Testis (tissue), 3 donors: ENCODE measurements around the gene TBC1D16. TPM values are rescaled to one million over a fixed set of nuclear protein-coding genes. Genes with fewer than 3 reads are reported as not detected.

Experiments
- DNase-seq: peaks from one replicate; pipeline ENCODE4 v3.0.0-alpha.2; 2019
- H3K27ac ChIP-seq, 2 donors: fragments of 200-600 bp; sonication (generic); one replicate each; pipeline ENCODE4 v1.5.1; 2019
- H3K27me3 ChIP-seq: fragments of 200-600 bp; sonication (generic); one replicate; pipeline ENCODE4 v1.5.1; 2019
- H3K36me3 ChIP-seq: fragments of 200-600 bp; sonication (generic); one replicate; pipeline ENCODE4 v1.5.1; 2017; ENCODE audit warnings: low read depth; ENCODE audit errors: missing control alignments
- H3K4me1 ChIP-seq: fragments of 200-600 bp; sonication (generic); one replicate; pipeline ENCODE4 v1.5.1; 2019
- H3K4me3 ChIP-seq, 2 donors: fragments of 200-600 bp; sonication (generic); one replicate each; pipeline ENCODE4 v1.5.1; 2017 to 2019
- H3K9me3 ChIP-seq: fragments of 200-600 bp; sonication (generic); one replicate; pipeline ENCODE4 v1.5.1; 2017
- CTCF ChIP-seq, 3 experiments: fragments of 450-650 bp in 2 of 3; fragments of 200-600 bp in 1 of 3; sonication (generic) in 1 of 3; IDR thresholded peaks; one replicate each; pipeline ENCODE4 v1.5.1; 2016 to 2019; ENCODE audit warnings: antibody characterized with exemption in 3 of 3, mild to moderate bottlenecking in 2 of 3, moderate library complexity in 1 of 3
- POLR2A ChIP-seq: fragments of 450-650 bp; IDR thresholded peaks from one replicate; pipeline ENCODE4 v1.6.1; 2017; ENCODE audit warnings: antibody characterized with exemption, mild to moderate bottlenecking, moderate library complexity
- WGBS, 2 donors: methylation state at CpG; one replicate each; pipeline ENCODE4 v1.1.5; 2018; 5-methylcytosine and 5-hydroxymethylcytosine counted together
- intact Hi-C: fragments of 100-400 bp; cut with DNase I; formaldehyde crosslinking; loops from one replicate; pipeline ENCODE4 v1.15.1; 2023; ENCODE audit warnings: low total_unique reads
- polyA plus RNA-seq: library from polyadenylated mRNA; stranded (reverse); fragments of 350-450 nt; fragmentation: Illumina TruSeq; extraction: RNeasy Lipid Tissue Mini Kit (QIAGEN cat#74804); gene quantifications from one replicate; pipeline ENCODE4 v1.2.3, GENCODE V29; 2014; ENCODE audit warnings: low read depth, low replicate concordance; ENCODE audit not compliant: insufficient read depth
- total RNA-seq, 2 donors: library from RNA; depleted of rRNA; stranded (reverse); fragments of >200 nt; gene quantifications; one replicate each; pipeline ENCODE4 v1.2.3, GENCODE V29; 2016

The TBC1D16 gene
- total and polyA plus RNA-seq, 3 donors from 2014 or later: 11.0 to 16.0 (median 11.7) TPM

- Histone ChIP-seq H3K9me3 (no peaks in the 10 kb centered on the region), H3K4me3 (no peak overlapping the region), H3K4me1 (peaks cover 9% of the 10 kb centered on the region), H3K27me3 (no peaks in the 10 kb centered on the region), H3K27ac (no peak overlapping the region), H3K36me3 (no peaks in the 10 kb centered on the region)
- WGBS, 2 donors: 89% methylated on average over 10 of the region's 10 CpGs
- TF ChIP-seq POLR2A (no peak), CTCF (IDR thresholded peaks at IDR 0.05) (no peak)
- intact Hi-C loops: no loop called here
- DNase-seq: no peak
These were observed 7.6 kb downstream of the TBC1D16 start for GRCh38 chr17:80028030-80028429.

- WGBS, 2 donors: 95 to 97% methylated on average over 8 of the region's 8 CpGs
- Histone ChIP-seq H3K4me1 (peaks cover 9% of the 10 kb centered on the region), H3K9me3 (no peaks in the 10 kb centered on the region), H3K36me3 (no peaks in the 10 kb centered on the region), H3K27me3 (no peaks in the 10 kb centered on the region), H3K4me3 (no peak overlapping the region), H3K27ac (no peak overlapping the region)
- intact Hi-C loops: no loop called here
- no peak for DNase-seq
- TF ChIP-seq POLR2A: no peak
- no peak for TF ChIP-seq CTCF (IDR thresholded peaks at IDR 0.05)
These were observed 8.6 kb downstream of the TBC1D16 start for GRCh38 chr17:80027043-80027435.

GRCh38 chr17:80026359-80027042 is 9.2 kb downstream of the TBC1D16 start:
- intact Hi-C loops: no loop called here
- no peak overlapping the region for H3K27ac ChIP-seq
- 44 to 48% methylated on average over 8 to 10 of the region's 10 CpGs for WGBS, 2 donors
- H3K9me3 ChIP-seq: no peaks in the 10 kb centered on the region
- no peaks in the 10 kb centered on the region for H3K27me3 ChIP-seq
- peak; percentile 66 for DNase-seq
- H3K4me3 ChIP-seq: no peak overlapping the region
- no peak for TF ChIP-seq POLR2A
- TF ChIP-seq CTCF (IDR thresholded peaks at IDR 0.05): no peak
- no peaks in the 10 kb centered on the region for H3K36me3 ChIP-seq
- H3K4me1 ChIP-seq: peaks cover 9% of the 10 kb centered on the region

- peaks cover 9% of the 10 kb centered on the region for H3K4me1 ChIP-seq
- H3K9me3 ChIP-seq: no peaks in the 10 kb centered on the region
- no peaks in the 10 kb centered on the region for H3K36me3 ChIP-seq
- no peak overlapping the region for H3K27ac ChIP-seq
- no peak overlapping the region for H3K4me3 ChIP-seq
- intact Hi-C loops: no loop called here
- WGBS, 2 donors: 73 to 74% methylated on average over 10 of the region's 10 CpGs
- no peak for DNase-seq
- no peaks in the 10 kb centered on the region for H3K27me3 ChIP-seq
- no peak for TF ChIP-seq POLR2A
- TF ChIP-seq CTCF (IDR thresholded peaks at IDR 0.05): no peak
These were observed 9.9 kb downstream of the TBC1D16 start for GRCh38 chr17:80025796-80026195.

- intact Hi-C loops: no loop called here
These were observed 10.5 kb downstream of the TBC1D16 start for GRCh38 chr17:80025140-80025539.

More at GRCh38 chr17:80025140-80025539, 10.5 kb downstream of the TBC1D16 start:
- TF ChIP-seq POLR2A: no peak
- no peak for TF ChIP-seq CTCF (IDR thresholded peaks at IDR 0.05)
- Histone ChIP-seq H3K27ac (no peak overlapping the region), H3K9me3 (no peaks in the 10 kb centered on the region), H3K27me3 (no peaks in the 10 kb centered on the region), H3K4me1 (peaks cover 9% of the 10 kb centered on the region), H3K4me3 (no peak overlapping the region), H3K36me3 (no peaks in the 10 kb centered on the region)
- no peak for DNase-seq
- WGBS, 2 donors: 48 to 73% methylated on average over 3 to 10 of the region's 11 CpGs
